Measurements from ENCODE around the gene THAP4. TPM values are rescaled to one million over a fixed set of nuclear protein-coding genes. Genes with fewer than 3 reads are reported as not detected.
A peak's percentile ranks its signal among the peaks of the same experiment; 100 is the strongest.

THAP4 gene
- total and polyA plus RNA-seq, 2 of the 13 experiments (the other 11 are each of a cell fraction or from before 2014, with no cell fraction given) = 59.7 to 75.7 TPM

GRCh38 chr2:241653210-241653750 lies 16.3 kb upstream of the THAP4 start (continued):
- no peak for TF ChIP-seq POLR2G (IDR thresholded peaks at IDR 0.05; ENCODE audit: low read depth, low read length)
- TF ChIP-seq, protein P1, sequence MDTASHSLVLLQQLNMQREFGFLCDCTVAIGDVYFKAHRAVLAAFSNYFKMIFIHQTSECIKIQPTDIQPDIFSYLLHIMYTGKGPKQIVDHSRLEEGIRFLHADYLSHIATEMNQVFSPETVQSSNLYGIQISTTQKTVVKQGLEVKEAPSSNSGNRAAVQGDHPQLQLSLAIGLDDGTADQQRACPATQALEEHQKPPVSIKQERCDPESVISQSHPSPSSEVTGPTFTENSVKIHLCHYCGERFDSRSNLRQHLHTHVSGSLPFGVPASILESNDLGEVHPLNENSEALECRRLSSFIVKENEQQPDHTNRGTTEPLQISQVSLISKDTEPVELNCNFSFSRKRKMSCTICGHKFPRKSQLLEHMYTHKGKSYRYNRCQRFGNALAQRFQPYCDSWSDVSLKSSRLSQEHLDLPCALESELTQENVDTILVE (CRISPR knock-in tag; IDR thresholded peaks at IDR 0.05) = no peak
- 0 out of 2 replicates have a peak, but pooled peaks have one; percentile 58 for TF ChIP-seq ZBTB1 (CRISPR knock-in tag; IDR thresholded peaks at IDR 0.05; ENCODE audit: borderline replicate concordance)
- no peak for TF ChIP-seq ZNF484 (CRISPR knock-in tag; IDR thresholded peaks at IDR 0.05; ENCODE audit: borderline replicate concordance, low read depth)
- TF ChIP-seq ZBTB42 (CRISPR knock-in tag; IDR thresholded peaks at IDR 0.05) = no peak
- TF ChIP-seq ZNF20 (CRISPR knock-in tag; IDR thresholded peaks at IDR 0.05) = no peak
- TF ChIP-seq ZNF761 (CRISPR knock-in tag; conservative IDR thresholded peaks at IDR 0.05) = peak; percentile 63; the same call in 1 of the 2 replicates
- 0 out of 2 replicates have a peak, but pooled peaks have one; percentile 41 for TF ChIP-seq ZNF138 (CRISPR knock-in tag; IDR thresholded peaks at IDR 0.05; ENCODE audit: low read depth)
- TF ChIP-seq TIGD3 (CRISPR knock-in tag; IDR thresholded peaks at IDR 0.05; ENCODE audit: borderline replicate concordance) = no peak
- peak; percentile 76; the same call in 1 of the 2 replicates for TF ChIP-seq SIN3A (IDR thresholded peaks at IDR 0.05; ENCODE audit: borderline replicate concordance, low read depth, low read length)
- TF ChIP-seq, protein P2, sequence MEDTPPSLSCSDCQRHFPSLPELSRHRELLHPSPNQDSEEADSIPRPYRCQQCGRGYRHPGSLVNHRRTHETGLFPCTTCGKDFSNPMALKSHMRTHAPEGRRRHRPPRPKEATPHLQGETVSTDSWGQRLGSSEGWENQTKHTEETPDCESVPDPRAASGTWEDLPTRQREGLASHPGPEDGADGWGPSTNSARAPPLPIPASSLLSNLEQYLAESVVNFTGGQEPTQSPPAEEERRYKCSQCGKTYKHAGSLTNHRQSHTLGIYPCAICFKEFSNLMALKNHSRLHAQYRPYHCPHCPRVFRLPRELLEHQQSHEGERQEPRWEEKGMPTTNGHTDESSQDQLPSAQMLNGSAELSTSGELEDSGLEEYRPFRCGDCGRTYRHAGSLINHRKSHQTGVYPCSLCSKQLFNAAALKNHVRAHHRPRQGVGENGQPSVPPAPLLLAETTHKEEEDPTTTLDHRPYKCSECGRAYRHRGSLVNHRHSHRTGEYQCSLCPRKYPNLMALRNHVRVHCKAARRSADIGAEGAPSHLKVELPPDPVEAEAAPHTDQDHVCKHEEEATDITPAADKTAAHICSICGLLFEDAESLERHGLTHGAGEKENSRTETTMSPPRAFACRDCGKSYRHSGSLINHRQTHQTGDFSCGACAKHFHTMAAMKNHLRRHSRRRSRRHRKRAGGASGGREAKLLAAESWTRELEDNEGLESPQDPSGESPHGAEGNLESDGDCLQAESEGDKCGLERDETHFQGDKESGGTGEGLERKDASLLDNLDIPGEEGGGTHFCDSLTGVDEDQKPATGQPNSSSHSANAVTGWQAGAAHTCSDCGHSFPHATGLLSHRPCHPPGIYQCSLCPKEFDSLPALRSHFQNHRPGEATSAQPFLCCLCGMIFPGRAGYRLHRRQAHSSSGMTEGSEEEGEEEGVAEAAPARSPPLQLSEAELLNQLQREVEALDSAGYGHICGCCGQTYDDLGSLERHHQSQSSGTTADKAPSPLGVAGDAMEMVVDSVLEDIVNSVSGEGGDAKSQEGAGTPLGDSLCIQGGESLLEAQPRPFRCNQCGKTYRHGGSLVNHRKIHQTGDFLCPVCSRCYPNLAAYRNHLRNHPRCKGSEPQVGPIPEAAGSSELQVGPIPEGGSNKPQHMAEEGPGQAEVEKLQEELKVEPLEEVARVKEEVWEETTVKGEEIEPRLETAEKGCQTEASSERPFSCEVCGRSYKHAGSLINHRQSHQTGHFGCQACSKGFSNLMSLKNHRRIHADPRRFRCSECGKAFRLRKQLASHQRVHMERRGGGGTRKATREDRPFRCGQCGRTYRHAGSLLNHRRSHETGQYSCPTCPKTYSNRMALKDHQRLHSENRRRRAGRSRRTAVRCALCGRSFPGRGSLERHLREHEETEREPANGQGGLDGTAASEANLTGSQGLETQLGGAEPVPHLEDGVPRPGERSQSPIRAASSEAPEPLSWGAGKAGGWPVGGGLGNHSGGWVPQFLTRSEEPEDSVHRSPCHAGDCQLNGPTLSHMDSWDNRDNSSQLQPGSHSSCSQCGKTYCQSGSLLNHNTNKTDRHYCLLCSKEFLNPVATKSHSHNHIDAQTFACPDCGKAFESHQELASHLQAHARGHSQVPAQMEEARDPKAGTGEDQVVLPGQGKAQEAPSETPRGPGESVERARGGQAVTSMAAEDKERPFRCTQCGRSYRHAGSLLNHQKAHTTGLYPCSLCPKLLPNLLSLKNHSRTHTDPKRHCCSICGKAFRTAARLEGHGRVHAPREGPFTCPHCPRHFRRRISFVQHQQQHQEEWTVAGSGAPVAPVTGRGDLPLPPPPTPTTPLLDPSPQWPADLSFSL (CRISPR knock-in tag; IDR thresholded peaks at IDR 0.05) = no peak
- TF ChIP-seq, protein P3, sequence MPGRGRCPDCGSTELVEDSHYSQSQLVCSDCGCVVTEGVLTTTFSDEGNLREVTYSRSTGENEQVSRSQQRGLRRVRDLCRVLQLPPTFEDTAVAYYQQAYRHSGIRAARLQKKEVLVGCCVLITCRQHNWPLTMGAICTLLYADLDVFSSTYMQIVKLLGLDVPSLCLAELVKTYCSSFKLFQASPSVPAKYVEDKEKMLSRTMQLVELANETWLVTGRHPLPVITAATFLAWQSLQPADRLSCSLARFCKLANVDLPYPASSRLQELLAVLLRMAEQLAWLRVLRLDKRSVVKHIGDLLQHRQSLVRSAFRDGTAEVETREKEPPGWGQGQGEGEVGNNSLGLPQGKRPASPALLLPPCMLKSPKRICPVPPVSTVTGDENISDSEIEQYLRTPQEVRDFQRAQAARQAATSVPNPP (CRISPR knock-in tag; IDR thresholded peaks at IDR 0.05) = no peak
- TF ChIP-seq HNF4A (CRISPR knock-in tag; IDR thresholded peaks at IDR 0.05) = peak; percentile 91
- peak; percentile 64 for TF ChIP-seq AHR (CRISPR knock-in tag; IDR thresholded peaks at IDR 0.05)
- TF ChIP-seq MAFK (conservative IDR thresholded peaks at IDR 0.05 in 1 of 2, IDR thresholded peaks at IDR 0.05 in 1 of 2; ENCODE audit: low read length in 2 of 2) = no peak
- TF ChIP-seq THAP11 (CRISPR knock-in tag; IDR thresholded peaks at IDR 0.05) = peak; percentile 60
- TF ChIP-seq BRD4 (CRISPR knock-in tag; IDR thresholded peaks at IDR 0.05) = 0 out of 2 replicates have a peak, but pooled peaks have one; percentile 31
- no peak for TF ChIP-seq ATF6 (CRISPR knock-in tag; conservative IDR thresholded peaks at IDR 0.05)
